ENCODE measurements around the gene CPM. TPM values are rescaled to one million over a fixed set of nuclear protein-coding genes. Genes with fewer than 3 reads are reported as not detected.

Gene CPM
- total RNA-seq, 4 donors from 2014 or later, result 25.7 to 60.4 (median 43.2) TPM

DNA sequence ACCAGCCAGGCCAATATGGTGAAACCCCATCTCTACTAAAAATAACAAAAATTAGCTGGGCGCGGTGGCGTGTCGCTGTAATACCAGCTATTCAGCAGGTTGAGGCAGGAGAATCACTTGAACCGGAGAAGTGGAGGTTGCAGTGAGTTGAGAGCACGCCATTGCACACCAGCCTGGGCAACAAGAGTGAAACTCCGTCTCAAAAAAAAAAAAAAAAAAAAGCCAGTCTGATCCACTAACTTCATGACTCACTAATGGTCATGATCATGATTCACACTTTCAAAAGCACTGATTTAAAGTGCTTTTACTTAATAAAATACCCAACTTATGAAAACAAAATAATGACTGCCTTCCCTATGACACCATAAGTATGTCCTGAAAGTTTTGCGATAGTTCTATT lies 38.4 kb upstream of the CPM start:
- WGBS, 2 donors, result 76 to 82% methylated on average over 8 of the region's 8 CpGs
- no peaks in the 10 kb centered on the region for H3K27me3 ChIP-seq
- DNase-seq, result no peak
- intact Hi-C loops (cut with DNase I), result no loop called here
- H3K27ac ChIP-seq, result no peak overlapping the region
- no peak overlapping the region for H3K4me3 ChIP-seq (replicated peaks in 1 of 3)
- no peaks in the 10 kb centered on the region for H3K9me3 ChIP-seq
- TF ChIP-seq, protein P1, sequence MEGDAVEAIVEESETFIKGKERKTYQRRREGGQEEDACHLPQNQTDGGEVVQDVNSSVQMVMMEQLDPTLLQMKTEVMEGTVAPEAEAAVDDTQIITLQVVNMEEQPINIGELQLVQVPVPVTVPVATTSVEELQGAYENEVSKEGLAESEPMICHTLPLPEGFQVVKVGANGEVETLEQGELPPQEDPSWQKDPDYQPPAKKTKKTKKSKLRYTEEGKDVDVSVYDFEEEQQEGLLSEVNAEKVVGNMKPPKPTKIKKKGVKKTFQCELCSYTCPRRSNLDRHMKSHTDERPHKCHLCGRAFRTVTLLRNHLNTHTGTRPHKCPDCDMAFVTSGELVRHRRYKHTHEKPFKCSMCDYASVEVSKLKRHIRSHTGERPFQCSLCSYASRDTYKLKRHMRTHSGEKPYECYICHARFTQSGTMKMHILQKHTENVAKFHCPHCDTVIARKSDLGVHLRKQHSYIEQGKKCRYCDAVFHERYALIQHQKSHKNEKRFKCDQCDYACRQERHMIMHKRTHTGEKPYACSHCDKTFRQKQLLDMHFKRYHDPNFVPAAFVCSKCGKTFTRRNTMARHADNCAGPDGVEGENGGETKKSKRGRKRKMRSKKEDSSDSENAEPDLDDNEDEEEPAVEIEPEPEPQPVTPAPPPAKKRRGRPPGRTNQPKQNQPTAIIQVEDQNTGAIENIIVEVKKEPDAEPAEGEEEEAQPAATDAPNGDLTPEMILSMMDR (IDR thresholded peaks at IDR 0.05), result no peak
- TF ChIP-seq POLR2A (IDR thresholded peaks at IDR 0.05), result no peak
- no peaks in the 10 kb centered on the region for H3K4me1 ChIP-seq
- no peaks in the 10 kb centered on the region for H3K36me3 ChIP-seq

DNA sequence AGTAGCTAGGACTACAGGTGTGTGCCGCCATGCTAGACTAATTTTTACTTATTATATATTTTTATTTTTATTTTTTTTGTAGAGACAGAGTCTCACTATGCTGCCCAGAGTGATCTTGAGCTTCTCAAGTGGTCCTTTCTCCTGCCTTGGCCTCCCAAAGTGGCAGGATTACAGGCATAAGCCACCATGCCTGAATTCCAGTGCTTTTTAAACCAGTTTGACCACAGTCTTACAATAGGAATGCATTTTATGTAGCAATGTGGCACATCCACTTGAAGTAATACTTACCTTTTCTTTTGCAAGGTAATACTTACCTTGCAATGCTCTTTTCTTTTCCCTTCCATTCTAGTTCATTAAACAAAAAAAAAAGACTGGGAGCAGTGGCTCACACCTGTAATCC lies 38.0 kb upstream of the CPM start:
- Histone ChIP-seq H3K4me3 (replicated peaks in 1 of 3) (no peak overlapping the region), H3K36me3 (no peaks in the 10 kb centered on the region), H3K4me1 (no peaks in the 10 kb centered on the region), H3K27me3 (no peaks in the 10 kb centered on the region), H3K9me3 (no peaks in the 10 kb centered on the region), H3K27ac (no peak overlapping the region)
- no peak for DNase-seq
- TF ChIP-seq, protein P1 (IDR thresholded peaks at IDR 0.05), result no peak
- TF ChIP-seq POLR2A (IDR thresholded peaks at IDR 0.05), result no peak
- WGBS, 2 donors, result 89 to 97% methylated on average over 1 of the region's 1 CpG
- intact Hi-C loops (cut with DNase I), result no loop called here

DNA sequence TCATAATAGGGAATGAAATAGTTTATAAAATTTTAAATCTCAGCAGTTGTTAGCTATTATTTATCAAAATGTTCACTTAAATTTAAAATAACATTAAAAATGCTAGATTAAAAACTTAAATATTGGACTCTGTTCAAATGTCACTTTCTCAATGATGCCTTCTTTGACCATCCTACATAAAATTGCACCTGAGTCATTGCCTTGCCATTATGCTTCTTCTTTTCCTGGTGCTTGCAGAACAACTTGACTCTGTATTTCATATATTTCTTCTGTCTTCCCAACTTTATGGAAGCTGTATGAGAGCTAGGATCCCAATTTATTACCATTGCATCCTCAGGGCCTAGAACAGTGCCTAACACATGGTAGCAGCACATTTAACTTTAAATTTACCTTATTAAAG lies 37.3 kb upstream of the CPM start:
- H3K4me1 ChIP-seq, result no peaks in the 10 kb centered on the region
- DNase-seq, result no peak
- no peaks in the 10 kb centered on the region for H3K9me3 ChIP-seq
- no peak overlapping the region for H3K27ac ChIP-seq
- TF ChIP-seq, protein P1 (IDR thresholded peaks at IDR 0.05), result no peak
- no peak for TF ChIP-seq POLR2A (IDR thresholded peaks at IDR 0.05)
- no peak overlapping the region for H3K4me3 ChIP-seq (replicated peaks in 1 of 3)
- intact Hi-C loops (cut with DNase I), result no loop called here
- no peaks in the 10 kb centered on the region for H3K36me3 ChIP-seq
- no peaks in the 10 kb centered on the region for H3K27me3 ChIP-seq

DNA sequence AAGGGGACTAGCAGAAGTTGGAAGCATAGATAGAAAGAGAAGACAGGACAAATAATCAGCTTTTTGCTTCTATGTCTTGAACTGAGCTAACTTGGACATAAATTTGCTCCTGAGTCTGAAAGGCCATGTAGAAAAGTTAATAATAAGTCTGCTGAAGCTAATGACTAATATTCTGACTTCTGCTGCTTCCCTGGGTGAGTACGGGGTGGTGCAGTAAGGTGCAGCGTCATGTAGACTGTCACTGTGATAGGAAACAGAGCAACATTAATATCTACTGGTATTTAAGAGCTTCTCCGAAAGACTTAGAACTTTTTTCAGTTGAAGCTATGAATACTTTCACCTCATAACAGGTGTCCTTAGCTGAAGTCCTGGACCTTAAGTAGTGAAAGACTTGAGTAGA lies 34.1 kb upstream of the CPM start:
- no peaks in the 10 kb centered on the region for H3K9me3 ChIP-seq
- no peak for DNase-seq
- TF ChIP-seq, protein P1 (IDR thresholded peaks at IDR 0.05), result no peak
- no peak for TF ChIP-seq POLR2A (IDR thresholded peaks at IDR 0.05)
- H3K4me1 ChIP-seq, result no peaks in the 10 kb centered on the region
- intact Hi-C loops (cut with DNase I), result no loop called here
- H3K4me3 ChIP-seq (replicated peaks in 1 of 3), result no peak overlapping the region
- no peaks in the 10 kb centered on the region for H3K27me3 ChIP-seq
- no peaks in the 10 kb centered on the region for H3K36me3 ChIP-seq
- WGBS, 2 donors, result 92% methylated on average over 3 of the region's 3 CpGs
- no peak overlapping the region for H3K27ac ChIP-seq

DNA sequence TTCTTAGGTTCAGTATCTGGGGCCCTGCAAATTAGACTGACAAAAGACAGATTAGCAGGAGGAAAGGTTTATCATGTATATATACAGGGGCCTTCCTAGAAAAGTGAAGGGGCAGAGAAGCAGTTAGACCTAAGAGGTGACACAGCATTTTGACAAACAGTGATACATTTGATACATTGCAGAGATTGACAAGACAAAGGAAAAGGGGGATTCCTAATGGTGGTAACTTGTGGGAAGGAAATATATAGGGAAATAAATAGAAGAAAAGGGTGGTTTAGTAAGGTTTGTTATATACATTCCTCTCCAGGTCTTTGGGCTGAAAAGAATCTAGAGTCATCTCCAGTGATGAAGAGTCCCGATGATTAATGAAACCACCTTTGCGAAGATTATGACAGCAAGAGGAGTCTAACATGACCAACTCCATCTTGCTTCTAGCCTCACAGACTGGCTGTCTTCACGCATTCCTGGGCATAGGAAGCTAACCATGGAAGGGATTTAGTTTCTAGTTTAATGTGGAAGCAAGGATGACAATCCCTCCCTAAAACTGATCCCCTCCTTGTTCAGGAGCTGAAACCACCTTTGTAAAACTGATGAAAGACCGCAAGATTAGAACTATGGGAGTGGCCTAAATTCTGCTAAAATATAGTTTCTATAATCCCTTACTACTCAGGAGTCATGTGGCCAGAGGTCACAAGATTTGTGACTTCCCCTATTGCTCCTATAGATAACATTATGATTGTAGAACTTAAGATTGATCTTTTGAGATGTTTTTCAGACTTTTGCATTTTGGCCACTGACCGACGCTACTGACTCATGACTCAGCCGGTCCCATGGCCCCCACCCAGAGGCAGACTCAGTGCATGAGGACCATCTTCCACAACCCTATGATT lies 31.1 kb upstream of the CPM start:
- 91 to 95% methylated on average over 7 of the region's 7 CpGs for WGBS, 2 donors
- no peak for DNase-seq
- H3K9me3 ChIP-seq, result no peaks in the 10 kb centered on the region
- H3K27me3 ChIP-seq, result no peaks in the 10 kb centered on the region
- H3K27ac ChIP-seq, result no peak overlapping the region
- no peak overlapping the region for H3K4me3 ChIP-seq (replicated peaks in 1 of 3)
- intact Hi-C loops (cut with DNase I), result no loop called here
- no peak for TF ChIP-seq POLR2A (IDR thresholded peaks at IDR 0.05)
- TF ChIP-seq, protein P1 (IDR thresholded peaks at IDR 0.05), result no peak
- no peaks in the 10 kb centered on the region for H3K36me3 ChIP-seq
- H3K4me1 ChIP-seq, result no peaks in the 10 kb centered on the region
